Activated CD8-positive, alpha-beta T cell treated with anti-CD3 and anti-CD28 coated beads for 36 hours (primary cell): ENCODE measurements around the gene MAGOHB. TPM values are rescaled to one million over a fixed set of nuclear protein-coding genes. Genes with fewer than 3 reads are reported as not detected.

Experiments used
- ATAC-seq: fragments of 200-7000 bp; cut with Tn5 transposase; one replicate; pipeline ENCODE4 v1.10.0; 2021; ENCODE audit warnings: mild to moderate bottlenecking, moderate library complexity
- CTCF ChIA-PET: fragments of 350-600 bp; sonication (Branson Sonifier 250); formaldehyde crosslinking; loops from one replicate; lab custom pipeline; 2021; ENCODE audit warnings: antibody characterized with exemption; lab: Charles Lee
- POLR2A ChIA-PET: fragments of 350-600 bp; sonication (Branson Sonifier 250); formaldehyde crosslinking; loops from one replicate; lab custom pipeline; 2021; ENCODE audit warnings: antibody characterized with exemption; lab: Charles Lee
- DNase-seq: peaks from one replicate; pipeline ENCODE4 v3.0.0-alpha.2; 2020
- H3K27ac Mint-ChIP-seq: one replicate; pipeline ENCODE4 v1.8.0; 2021; ENCODE audit warnings: mild to moderate bottlenecking, mixed read lengths
- H3K27me3 Mint-ChIP-seq: one replicate; pipeline ENCODE4 v1.8.0; 2021; ENCODE audit warnings: mixed read lengths
- H3K36me3 Mint-ChIP-seq: one replicate; pipeline ENCODE4 v1.8.0; 2021; ENCODE audit warnings: low read depth, mixed read lengths
- H3K4me1 Mint-ChIP-seq: one replicate; pipeline ENCODE4 v1.8.0; 2021; ENCODE audit warnings: low read depth, mixed read lengths
- H3K4me3 Mint-ChIP-seq: one replicate; pipeline ENCODE4 v1.8.0; 2021; ENCODE audit warnings: mild to moderate bottlenecking, moderate library complexity, mixed read lengths
- H3K9me3 Mint-ChIP-seq: one replicate; pipeline ENCODE4 v1.8.0; 2021; ENCODE audit warnings: mixed read lengths
- CTCF ChIP-seq: fragments of 200-600 bp; IDR thresholded peaks from one replicate; pipeline ENCODE4 v1.8.0; 2022; ENCODE audit warnings: antibody characterized with exemption, mild to moderate bottlenecking
- intact Hi-C: fragments of 100-400 bp; cut with micrococcal nuclease; formaldehyde crosslinking; loops from one replicate; pipeline ENCODE4 v1.10.0; 2022
- total RNA-seq, 2 experiments: library from RNA; stranded (reverse); gene quantifications; one replicate each; pipeline ENCODE4 v1.2.3, GENCODE V29; 2021

Gene MAGOHB
- total RNA-seq, 2 experiments from 2014 or later = 80.4 to 85.6 TPM

GRCh38 chr12:10562306-10562933 lies 51.0 kb downstream of the MAGOHB start:
- Mint-ChIP-seq H3K27me3 (no peaks in the 10 kb centered on the region), H3K4me1 (peaks cover 70% of the 10 kb centered on the region), H3K27ac (peak overlapping the region; percentile 58), H3K9me3 (no peaks in the 10 kb centered on the region), H3K4me3 (peak overlapping the region; percentile 10), H3K36me3 (peaks cover 60% of the 10 kb centered on the region)
- peak; percentile 87 for TF ChIP-seq CTCF
- POLR2A ChIA-PET = interaction anchor here (1.0 to 2.0 kb wide), 4 partner anchors 11 to 197 kb away, joined by 3 to 12 read pairs (median 4); no protein-coding TSS in a partner anchor
- ATAC-seq = no peak
- CTCF ChIA-PET = interaction anchor here (0.8 to 4.7 kb wide), 7 partner anchors 11 to 326 kb away, joined by 3 to 37 read pairs (median 3); partner anchors contain the start of gene KLRD1
- intact Hi-C loops = loop anchor here (2.0 to 10.0 kb wide), 3 partner anchors 112 to 326 kb away; partner anchors contain the start of gene STYK1
- peak; percentile 35 for DNase-seq

GRCh38 chr12:10559244-10559643 lies 54.2 kb downstream of the MAGOHB start:
- DNase-seq = peak; percentile 67
- no peaks in the 10 kb centered on the region for H3K9me3 Mint-ChIP-seq
- peaks cover 50% of the 10 kb centered on the region for H3K4me1 Mint-ChIP-seq

GRCh38 chr12:10558789-10559188 lies 54.6 kb downstream of the MAGOHB start:
- Mint-ChIP-seq H3K9me3 (no peaks in the 10 kb centered on the region), H3K36me3 (peaks cover 66% of the 10 kb centered on the region), H3K27me3 (no peaks in the 10 kb centered on the region), H3K4me1 (peaks cover 50% of the 10 kb centered on the region), H3K27ac (peak overlapping the region; percentile 95), H3K4me3 (peak overlapping the region; percentile 86)
- no peak for DNase-seq
- ATAC-seq = no peak
- intact Hi-C loops = loop anchor here (5.0 to 10.0 kb wide), 3 partner anchors 61 to 194 kb away; partner anchors contain the start of gene KLRK1
- no peak for TF ChIP-seq CTCF
- ChIA-PET POLR2A (interaction anchor here (1.0 to 4.0 kb wide), 12 partner anchors 49 to 889 kb away, joined by 3 to 73 read pairs (median 8); partner anchors contain the start of gene CLEC2D), CTCF (interaction anchor here (0.7 to 2.4 kb wide), 9 partner anchors 57 to 323 kb away, joined by 3 to 18 read pairs (median 3); no protein-coding TSS in a partner anchor)

More at GRCh38 chr12:10559244-10559643, 54.2 kb downstream of the MAGOHB start:
- ATAC-seq = peak; percentile 31
- no peak for TF ChIP-seq CTCF
- Mint-ChIP-seq H3K36me3 (peaks cover 61% of the 10 kb centered on the region), H3K4me3 (peak overlapping the region; percentile 86), H3K27me3 (no peaks in the 10 kb centered on the region), H3K27ac (peak overlapping the region; percentile 90)
- intact Hi-C loops = loop anchor here (5.0 to 10.0 kb wide), 3 partner anchors 62 to 194 kb away; partner anchors contain the start of gene KLRK1
- ChIA-PET CTCF (interaction anchor here (0.6 to 2.4 kb wide), 10 partner anchors 20 to 323 kb away, joined by 3 to 18 read pairs (median 3); no protein-coding TSS in a partner anchor), POLR2A (interaction anchor here (1.0 to 4.0 kb wide), 11 partner anchors 48 to 889 kb away, joined by 3 to 73 read pairs (median 6); partner anchors contain the start of gene CLEC2D)

- TF ChIP-seq CTCF = no peak
- CTCF ChIA-PET = interaction anchor here (1.0 to 2.4 kb wide), 10 partner anchors 9 to 322 kb away, joined by 3 to 18 read pairs (median 4); no protein-coding TSS in a partner anchor
- POLR2A ChIA-PET = interaction anchor here (0.8 to 4.0 kb wide), 15 partner anchors 13 to 888 kb away, joined by 3 to 73 read pairs (median 3); partner anchors contain the start of gene CLEC2D
- Mint-ChIP-seq H3K27ac (peak overlapping the region; percentile 95), H3K9me3 (peaks cover under 1% of the 10 kb centered on the region), H3K27me3 (no peaks in the 10 kb centered on the region), H3K4me3 (peak overlapping the region; percentile 86), H3K36me3 (peaks cover 70% of the 10 kb centered on the region), H3K4me1 (peaks cover 54% of the 10 kb centered on the region)
- intact Hi-C loops = loop anchor here (5.0 to 10.0 kb wide), 3 partner anchors 61 to 194 kb away; partner anchors contain the start of gene KLRK1
- ATAC-seq (peak; percentile 40), DNase-seq (peak; percentile 65)
These were observed 55.1 kb downstream of the MAGOHB start for GRCh38 chr12:10558301-10558700.
